ENCODE data around the gene ETV3.

The ETV3 gene

GRCh38 chr1:157090196-157090647, 48.0 kb downstream of the ETV3 start:
- peak; percentile 90 for DNase-seq

GRCh38 chr1:157089789-157090188, 48.4 kb downstream of the ETV3 start:
- no peak for DNase-seq

DNA sequence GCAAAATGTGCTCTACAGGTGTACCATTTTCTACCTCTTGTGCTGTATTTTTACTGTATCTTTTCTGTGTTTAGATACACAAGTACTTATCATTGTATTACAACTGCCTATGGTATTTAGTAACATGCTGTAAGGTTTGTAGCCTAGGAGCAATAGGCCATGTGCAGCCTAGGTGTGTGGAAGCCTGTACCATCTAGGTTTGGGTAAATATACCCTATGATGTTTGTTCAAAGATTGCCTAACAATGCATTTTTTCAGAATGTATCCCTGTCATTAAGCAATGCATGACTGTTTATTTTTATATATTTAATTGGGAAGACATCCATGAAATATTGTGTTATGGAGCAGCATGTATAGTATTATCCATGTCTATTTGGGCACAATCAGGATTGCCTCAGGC, 49.6 kb downstream of the ETV3 start:
- no peak for DNase-seq

GRCh38 chr1:157087030-157087429, 51.2 kb downstream of the ETV3 start:
- DNase-seq: no peak

DNA sequence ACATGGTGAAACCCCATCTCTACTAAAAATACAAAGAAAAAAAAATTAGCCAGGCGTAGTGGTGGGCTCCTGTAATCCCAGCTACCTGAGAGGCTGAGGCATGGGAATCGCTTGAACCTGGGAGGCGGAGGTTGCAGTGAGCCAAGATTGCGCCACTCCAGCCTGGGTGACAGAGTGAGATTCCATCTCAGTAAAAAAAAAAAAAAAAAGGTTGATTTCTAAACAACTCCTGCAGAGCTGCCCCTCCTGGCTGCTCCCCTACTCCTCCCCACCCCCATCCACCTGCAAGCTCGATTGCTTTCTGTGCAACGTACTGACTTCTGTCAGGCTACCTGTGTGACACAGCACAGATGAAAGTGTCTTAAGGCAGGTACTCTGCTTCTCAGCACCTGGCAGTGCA, 51.9 kb downstream of the ETV3 start:
- no peak for DNase-seq

GRCh38 chr1:157085421-157085820, 52.8 kb downstream of the ETV3 start:
- no peak for DNase-seq

DNA sequence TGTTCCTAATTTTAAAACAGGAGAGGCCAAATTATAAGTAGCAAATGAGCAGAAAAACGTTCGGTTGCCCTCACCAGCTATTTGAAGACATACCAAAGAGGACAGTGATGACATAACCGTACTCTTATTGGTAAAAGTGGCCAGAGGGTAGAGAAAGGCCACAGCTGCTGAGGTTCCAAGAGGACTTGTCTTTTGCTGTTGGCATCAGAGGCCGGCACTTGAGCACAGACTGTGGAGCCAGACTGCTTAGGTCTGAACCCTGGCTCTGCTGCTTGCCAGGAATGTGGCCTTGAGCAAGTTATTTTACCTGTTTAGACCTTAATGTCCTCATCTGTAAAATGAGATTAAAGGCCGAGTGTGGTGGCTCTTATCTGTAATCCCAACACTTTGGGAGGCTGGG, 53.5 kb downstream of the ETV3 start:
- no peak for DNase-seq

DNA sequence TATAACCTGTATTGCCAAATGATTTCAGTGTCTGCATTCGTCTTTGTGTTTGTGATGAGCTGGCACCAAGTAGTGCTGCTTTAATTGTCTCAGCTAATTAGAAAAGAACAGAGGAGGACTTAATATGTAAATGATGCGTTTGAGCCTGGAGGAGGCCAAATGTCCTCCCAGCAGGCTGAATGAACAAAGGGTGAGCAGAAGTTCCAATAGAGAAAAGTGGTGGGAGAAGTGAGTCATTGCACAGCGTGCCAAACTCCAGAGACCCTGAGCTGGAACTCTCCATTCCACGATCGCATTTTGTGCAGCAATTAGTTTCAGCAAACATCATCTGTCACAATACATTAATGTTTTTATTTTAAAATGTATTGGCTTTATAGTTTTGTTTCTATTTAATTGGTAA, 56.5 kb downstream of the ETV3 start:
- DNase-seq: no peak

- no peak for DNase-seq
Measured at GRCh38 chr1:157080714-157081113, 57.5 kb downstream of the ETV3 start.

DNA sequence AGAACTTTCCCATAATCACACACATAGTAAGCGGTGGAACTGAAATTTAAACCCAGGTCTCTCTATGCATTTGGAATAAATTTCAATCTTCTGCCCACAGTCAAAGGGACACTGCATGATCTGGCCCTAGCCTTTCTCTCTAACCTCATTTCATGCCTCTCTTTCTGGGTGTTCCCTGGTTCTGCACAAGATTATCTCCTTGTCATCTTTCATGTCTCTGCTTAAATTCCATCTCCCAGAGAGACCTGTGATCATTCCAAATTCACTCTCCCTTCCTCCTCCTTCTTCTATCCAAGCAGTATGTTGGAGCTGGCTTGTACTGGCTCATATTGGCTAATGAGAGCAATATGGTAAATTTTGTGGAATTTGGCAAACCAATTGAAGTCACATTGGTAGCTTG, 60.8 kb downstream of the ETV3 start:
- DNase-seq: no peak

DNA sequence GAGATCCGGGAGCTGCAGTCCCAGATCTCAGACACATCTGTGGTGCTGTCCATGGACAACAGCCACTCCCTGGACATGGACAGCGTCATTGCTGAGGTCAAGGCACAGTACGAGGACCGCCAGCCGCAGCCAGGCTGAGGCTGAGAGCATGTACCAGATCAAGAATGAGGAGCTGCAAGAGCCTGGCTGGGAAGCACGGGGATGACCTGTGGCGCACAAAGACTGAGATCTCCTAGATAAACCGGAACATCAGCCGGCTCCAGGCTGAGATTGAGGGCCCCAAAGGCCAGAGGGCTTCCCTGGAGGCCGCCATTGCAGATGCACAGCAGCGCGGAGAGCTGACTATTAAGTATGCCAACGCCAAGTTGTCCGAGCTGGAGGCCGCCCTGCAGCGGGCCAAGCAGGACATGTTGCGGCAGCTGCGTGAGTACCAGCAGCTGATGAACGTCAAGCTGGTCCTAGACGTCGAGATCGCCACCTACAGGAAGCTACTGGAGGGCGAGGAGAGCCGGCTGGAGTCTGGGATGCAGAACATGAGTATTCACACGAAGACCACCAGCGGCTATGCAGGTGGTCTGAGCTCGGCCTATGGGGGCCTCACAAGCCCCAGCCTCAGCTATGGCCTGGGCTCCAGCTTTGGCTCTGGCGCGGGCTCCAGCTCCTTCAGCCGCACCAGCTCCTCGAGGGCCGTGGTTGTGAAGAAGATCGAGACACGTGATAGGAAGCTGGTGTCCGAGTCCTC, 64.1 kb downstream of the ETV3 start:
- peak; percentile 27 for DNase-seq

Data from stimulated activated CD4-positive, alpha-beta T cell treated with anti-CD3 and anti-CD28 coated beads, Interleukin-4, amount 100 ng/mL, for 24 hours (primary cell).